Epithelial cell of esophagus (primary cell): ENCODE data around the gene MCAT.

Experiments
- DNase-seq: peaks from one replicate; pipeline ENCODE4 v3.0.0; 2010; ENCODE audit warnings: low read depth
- H3K4me3 ChIP-seq: 2 replicates; pipeline ENCODE4 v1.5.1; 2011; ENCODE audit warnings: mild to moderate bottlenecking, low read length, control low read depth
- CTCF ChIP-seq: IDR thresholded peaks from 2 replicates; pipeline ENCODE4 v1.5.1; 2011; ENCODE audit warnings: low read depth, mild to moderate bottlenecking, low read length, control low read depth, inconsistent platforms; ENCODE audit not compliant: insufficient read depth; ENCODE audit errors: missing control alignments

Gene MCAT

GRCh38 chr22:43133401-43133800 lies 9.8 kb downstream of the MCAT start:
- no peak for TF ChIP-seq CTCF
- no peak overlapping the region for H3K4me3 ChIP-seq
- DNase-seq = no peak

GRCh38 chr22:43131773-43132501 lies 11.3 kb downstream of the MCAT start:
- no peak for TF ChIP-seq CTCF
- no peak overlapping the region for H3K4me3 ChIP-seq
- DNase-seq = no peak

GRCh38 chr22:43129426-43130425 lies 13.5 kb downstream of the MCAT start:
- no peak for DNase-seq
- TF ChIP-seq CTCF = no peak
- H3K4me3 ChIP-seq = no peak overlapping the region

- DNase-seq = no peak
- TF ChIP-seq CTCF = no peak
- no peak overlapping the region for H3K4me3 ChIP-seq
Measured at GRCh38 chr22:43128928-43129424, 14.2 kb downstream of the MCAT start.

- DNase-seq = no peak
- H3K4me3 ChIP-seq = peak overlapping the region; percentile 36
- TF ChIP-seq CTCF = no peak
Measured at GRCh38 chr22:43128116-43128515, 15.1 kb downstream of the MCAT start.

- no peak for TF ChIP-seq CTCF
- peak; percentile 84 for DNase-seq
- peak overlapping the region; percentile 36 for H3K4me3 ChIP-seq
Measured at GRCh38 chr22:43127166-43127908, 15.9 kb downstream of the MCAT start.
